Fibroblast of lung (primary cell): ENCODE results near the gene TRPV4. TPM values are rescaled to one million over a fixed set of nuclear protein-coding genes. Genes with fewer than 3 reads are reported as not detected.

ENCODE experiments used
- DNase-seq, 2 donors: peaks; one replicate each; pipeline versions ENCODE4 v3.0.0 to v3.0.0-alpha.2; 2010; ENCODE audit warnings: low read depth in 2 of 2
- H2AFZ ChIP-seq: 2 replicates; pipeline ENCODE4 v1.5.1; 2012; ENCODE audit warnings: low read length, control low read depth, inconsistent platforms
- H3K27ac ChIP-seq: 2 replicates; pipeline ENCODE4 v1.5.1; 2011; ENCODE audit warnings: low read length, control low read depth; ENCODE audit not compliant: insufficient read depth
- H3K27me3 ChIP-seq: 2 replicates; pipeline ENCODE4 v1.5.1; 2011; ENCODE audit warnings: mild to moderate bottlenecking, low read length; ENCODE audit not compliant: control insufficient read depth, insufficient read depth
- H3K36me3 ChIP-seq: 2 replicates; pipeline ENCODE4 v1.5.1; 2011; ENCODE audit warnings: low read length; ENCODE audit not compliant: control insufficient read depth, insufficient read depth
- H3K4me1 ChIP-seq: 2 replicates; pipeline ENCODE4 v1.5.1; 2011; ENCODE audit warnings: low read length; ENCODE audit not compliant: control insufficient read depth, insufficient read depth; ENCODE audit errors: extremely low read depth
- H3K4me2 ChIP-seq: 2 replicates; pipeline ENCODE4 v1.5.1; 2011; ENCODE audit warnings: low read length, control low read depth; ENCODE audit not compliant: insufficient read depth; ENCODE audit errors: extremely low read depth
- H3K4me3 ChIP-seq, 4 experiments: fragments of 200-600 bp in 1 of 4; sonication (generic) in 1 of 4; replicated peaks in 1 of 4; 2 replicates each; pipeline ENCODE4 v1.5.1; 2011 to 2016; ENCODE audit warnings: low read length in 4 of 4, low read depth in 3 of 4, mild to moderate bottlenecking in 3 of 4, control low read depth in 2 of 4, inconsistent platforms in 1 of 4, mixed read lengths in 1 of 4; ENCODE audit not compliant: insufficient read depth in 1 of 4; ENCODE audit errors: control extremely low read depth in 1 of 4
- H3K79me2 ChIP-seq: 2 replicates; pipeline ENCODE4 v1.5.1; 2012; ENCODE audit warnings: mild to moderate bottlenecking, low read length, inconsistent platforms; ENCODE audit not compliant: control insufficient read depth, insufficient read depth
- H3K9ac ChIP-seq: 2 replicates; pipeline ENCODE4 v1.5.1; 2011; ENCODE audit warnings: mild to moderate bottlenecking, low read length, control low read depth; ENCODE audit not compliant: insufficient read depth
- H3K9me3 ChIP-seq: 2 replicates; pipeline ENCODE4 v1.5.1; 2012; ENCODE audit warnings: low read depth, low read length; ENCODE audit not compliant: control insufficient read depth, insufficient read depth
- H4K20me1 ChIP-seq: 2 replicates; pipeline ENCODE4 v1.5.1; 2011; ENCODE audit warnings: low read length; ENCODE audit not compliant: control insufficient read depth, insufficient read depth; ENCODE audit errors: extremely low read depth
- EZH2 ChIP-seq: IDR thresholded peaks from 2 replicates; pipeline ENCODE4 v1.5.1; 2012; ENCODE audit warnings: low read length, control low read depth, mild to moderate bottlenecking; ENCODE audit errors: missing control alignments
- polyA plus RNA-seq, 2 donors: library from polyadenylated mRNA; depleted of rRNA in 1 of 2; stranded (reverse) in 1 of 2; unstranded in 1 of 2; fragments of >200 nt; gene quantifications; 2 replicates each; pipeline ENCODE4 v1.2.1, GENCODE V29; 2011 to 2012; ENCODE audit warnings: missing spikeins in 1 of 2
- total RNA-seq: library from RNA; depleted of rRNA; stranded (reverse); fragments of >200 nt; gene quantifications from 2 replicates; pipeline ENCODE4 v1.2.1, GENCODE V29; 2014
- TF ChIP-seq, protein P1 (sequence below), 2 donors: IDR thresholded peaks in 1 of 2; conservative IDR thresholded peaks in 1 of 2; 1 replicate in 1 of 2; 2 replicates in 1 of 2; pipeline ENCODE4 v1.5.1; 2011 to 2012; ENCODE audit warnings: low read length in 2 of 2, control low read depth in 1 of 2, inconsistent platforms in 1 of 2, low read depth in 1 of 2, mild to moderate bottlenecking in 1 of 2

The TRPV4 gene
- total and polyA plus RNA-seq, 2 donors (not counting 1 experiment from before 2014, with no cell fraction given) = 0.66 to 0.83 TPM

DNA sequence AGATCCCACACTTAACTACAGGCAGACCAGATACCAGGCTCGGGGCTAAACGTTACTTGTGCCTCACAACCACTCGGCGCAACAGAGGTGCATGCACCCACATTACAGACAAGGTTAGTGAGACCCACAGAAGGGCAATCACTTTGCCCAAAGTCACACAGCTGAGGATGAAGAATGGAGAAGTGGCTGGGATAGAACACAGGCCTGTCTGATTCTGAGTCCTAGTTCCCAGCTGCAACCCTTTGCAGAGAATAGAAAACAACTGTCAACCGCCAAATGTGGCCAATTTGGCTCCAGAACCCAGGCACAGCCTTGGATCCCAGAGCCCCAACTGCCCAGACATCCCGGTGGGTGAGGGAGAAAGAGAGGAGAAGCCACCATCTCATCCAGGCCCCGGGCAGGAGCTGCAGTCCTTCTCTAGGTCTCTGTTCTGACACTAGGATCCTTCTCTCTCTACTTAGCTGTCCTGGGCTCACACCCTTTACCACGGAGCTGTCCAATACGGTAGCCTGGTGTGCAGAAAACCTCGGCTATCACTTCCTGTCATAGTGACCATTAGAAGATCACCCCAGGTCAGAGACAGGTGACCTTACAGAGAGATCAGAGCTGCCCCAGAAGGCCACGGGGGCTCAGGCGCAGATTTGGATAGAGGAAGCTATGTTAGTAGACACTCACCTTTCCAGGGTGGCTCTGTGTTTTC lies 60.4 kb downstream of the TRPV4 start:
- no peaks in the 10 kb centered on the region for H3K9me3 ChIP-seq
- TF ChIP-seq, protein P1, sequence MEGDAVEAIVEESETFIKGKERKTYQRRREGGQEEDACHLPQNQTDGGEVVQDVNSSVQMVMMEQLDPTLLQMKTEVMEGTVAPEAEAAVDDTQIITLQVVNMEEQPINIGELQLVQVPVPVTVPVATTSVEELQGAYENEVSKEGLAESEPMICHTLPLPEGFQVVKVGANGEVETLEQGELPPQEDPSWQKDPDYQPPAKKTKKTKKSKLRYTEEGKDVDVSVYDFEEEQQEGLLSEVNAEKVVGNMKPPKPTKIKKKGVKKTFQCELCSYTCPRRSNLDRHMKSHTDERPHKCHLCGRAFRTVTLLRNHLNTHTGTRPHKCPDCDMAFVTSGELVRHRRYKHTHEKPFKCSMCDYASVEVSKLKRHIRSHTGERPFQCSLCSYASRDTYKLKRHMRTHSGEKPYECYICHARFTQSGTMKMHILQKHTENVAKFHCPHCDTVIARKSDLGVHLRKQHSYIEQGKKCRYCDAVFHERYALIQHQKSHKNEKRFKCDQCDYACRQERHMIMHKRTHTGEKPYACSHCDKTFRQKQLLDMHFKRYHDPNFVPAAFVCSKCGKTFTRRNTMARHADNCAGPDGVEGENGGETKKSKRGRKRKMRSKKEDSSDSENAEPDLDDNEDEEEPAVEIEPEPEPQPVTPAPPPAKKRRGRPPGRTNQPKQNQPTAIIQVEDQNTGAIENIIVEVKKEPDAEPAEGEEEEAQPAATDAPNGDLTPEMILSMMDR (conservative IDR thresholded peaks at IDR 0.05 in 1 of 2, IDR thresholded peaks at IDR 0.05 in 1 of 2; ENCODE audit: low read depth in 1 of 2, low read length in 2 of 2) = no peak
- H2AFZ ChIP-seq = no peak overlapping the region
- no peaks in the 10 kb centered on the region for H3K79me2 ChIP-seq
- no peak overlapping the region for H3K27ac ChIP-seq
- no peak overlapping the region for H3K4me3 ChIP-seq
- H3K9ac ChIP-seq = no peak overlapping the region
- no peak for DNase-seq
- no peaks in the 10 kb centered on the region for H4K20me1 ChIP-seq
- no peak overlapping the region for H3K4me2 ChIP-seq
- H3K36me3 ChIP-seq = no peaks in the 10 kb centered on the region
- H3K27me3 ChIP-seq = no peaks in the 10 kb centered on the region
- H3K4me1 ChIP-seq = no peaks in the 10 kb centered on the region

DNA sequence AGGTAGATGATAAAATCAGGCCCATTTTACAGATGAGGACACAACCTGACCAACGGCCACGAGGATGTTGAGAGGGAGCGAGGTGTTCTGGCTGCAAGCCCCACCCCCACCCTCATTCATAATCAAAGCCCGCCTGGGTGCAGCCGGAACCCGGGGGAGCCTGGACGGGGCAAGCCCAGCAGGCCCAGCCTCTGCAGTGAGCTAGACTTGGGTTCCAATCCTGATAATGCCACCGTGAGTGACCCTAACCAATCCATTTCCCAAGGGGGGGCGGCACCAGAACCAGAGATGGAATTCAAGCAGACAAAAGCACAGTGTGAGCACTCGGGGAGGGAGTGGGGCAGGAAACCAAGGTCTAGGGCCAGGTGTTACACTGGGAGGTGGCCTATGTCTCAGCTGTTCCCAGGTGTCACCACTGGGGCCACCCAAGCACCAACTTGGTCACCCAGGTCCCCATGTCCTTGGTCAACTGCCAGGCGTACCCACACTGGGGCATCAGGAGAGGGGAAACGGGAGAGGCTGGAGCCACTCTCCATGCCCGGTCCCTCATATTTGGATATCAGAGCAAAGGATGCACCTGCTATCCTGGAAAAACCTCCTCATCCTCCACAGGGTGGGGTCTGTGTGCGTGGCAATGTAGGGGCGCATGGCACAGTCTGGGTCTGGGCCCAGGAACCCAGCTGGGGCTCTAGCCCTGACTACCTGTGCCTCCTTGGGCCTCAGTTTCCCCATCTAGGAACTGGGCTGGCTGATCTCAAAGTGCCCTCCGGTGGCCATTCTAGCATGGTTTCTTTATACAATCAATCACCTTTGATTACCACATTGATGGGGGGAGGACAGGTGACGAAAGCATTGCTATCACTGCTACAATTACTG lies 61.2 kb downstream of the TRPV4 start:
- no peaks in the 10 kb centered on the region for H4K20me1 ChIP-seq
- no peak overlapping the region for H2AFZ ChIP-seq
- no peak overlapping the region for H3K9ac ChIP-seq
- no peaks in the 10 kb centered on the region for H3K36me3 ChIP-seq
- H3K79me2 ChIP-seq = no peaks in the 10 kb centered on the region
- no peak overlapping the region for H3K4me3 ChIP-seq
- DNase-seq = no peak
- no peak overlapping the region for H3K27ac ChIP-seq
- TF ChIP-seq, protein P1 (conservative IDR thresholded peaks at IDR 0.05 in 1 of 2, IDR thresholded peaks at IDR 0.05 in 1 of 2; ENCODE audit: low read depth in 1 of 2, low read length in 2 of 2) = no peak
- TF ChIP-seq EZH2 = no peak
- H3K9me3 ChIP-seq = no peaks in the 10 kb centered on the region
- no peaks in the 10 kb centered on the region for H3K4me1 ChIP-seq
- no peak overlapping the region for H3K4me2 ChIP-seq
- H3K27me3 ChIP-seq = no peaks in the 10 kb centered on the region

DNA sequence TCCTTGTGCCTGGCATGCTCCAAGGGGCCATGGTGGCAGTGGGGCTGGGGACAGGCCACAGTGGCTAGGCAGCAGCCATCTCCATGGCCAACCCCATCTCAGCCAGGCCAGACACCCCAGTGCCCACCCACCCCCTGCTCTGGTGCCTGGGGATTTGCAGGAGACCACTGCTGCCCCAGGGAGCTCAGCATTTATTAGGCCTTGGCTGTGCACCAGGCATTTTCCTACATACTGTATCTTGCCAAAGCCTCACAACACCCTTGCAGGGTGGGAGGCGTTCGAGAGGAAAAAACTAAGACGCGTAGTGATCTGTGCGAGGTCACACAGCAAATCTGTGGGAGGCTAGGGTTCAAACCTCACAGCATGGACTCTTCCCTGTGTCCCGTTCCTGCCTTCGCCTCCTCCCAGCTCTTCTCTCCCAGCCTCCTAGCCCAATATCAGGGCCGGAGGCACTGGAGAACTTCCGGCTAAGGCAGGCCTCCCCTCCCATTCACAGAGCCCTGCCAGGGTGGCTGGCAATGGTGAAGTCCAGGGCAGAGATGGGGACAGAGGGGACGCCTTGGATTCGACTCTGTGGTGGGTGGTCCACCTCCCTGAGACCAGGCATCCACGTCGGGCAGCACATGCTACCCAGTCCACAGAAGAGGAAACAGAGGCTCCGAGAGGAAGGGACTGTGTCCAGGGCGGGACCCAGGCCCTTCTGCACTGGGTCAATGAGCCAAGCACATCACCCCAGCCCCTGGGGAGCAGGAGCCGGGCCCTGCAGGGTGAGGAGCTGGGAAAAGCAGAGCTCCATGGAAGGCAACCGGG lies 62.1 kb downstream of the TRPV4 start:
- no peaks in the 10 kb centered on the region for H3K27me3 ChIP-seq
- no peak overlapping the region for H3K4me2 ChIP-seq
- no peaks in the 10 kb centered on the region for H3K36me3 ChIP-seq
- H3K27ac ChIP-seq = no peak overlapping the region
- no peak overlapping the region for H3K4me3 ChIP-seq
- no peak for TF ChIP-seq EZH2
- TF ChIP-seq, protein P1 (conservative IDR thresholded peaks at IDR 0.05 in 1 of 2, IDR thresholded peaks at IDR 0.05 in 1 of 2; ENCODE audit: low read depth in 1 of 2, low read length in 2 of 2) = no peak
- no peaks in the 10 kb centered on the region for H3K9me3 ChIP-seq
- no peak for DNase-seq
- H3K4me1 ChIP-seq = no peaks in the 10 kb centered on the region
- no peak overlapping the region for H2AFZ ChIP-seq
- no peak overlapping the region for H3K9ac ChIP-seq
- H4K20me1 ChIP-seq = no peaks in the 10 kb centered on the region
- H3K79me2 ChIP-seq = no peaks in the 10 kb centered on the region
